Measurements from ENCODE around the gene LYL1.

The LYL1 gene

DNA sequence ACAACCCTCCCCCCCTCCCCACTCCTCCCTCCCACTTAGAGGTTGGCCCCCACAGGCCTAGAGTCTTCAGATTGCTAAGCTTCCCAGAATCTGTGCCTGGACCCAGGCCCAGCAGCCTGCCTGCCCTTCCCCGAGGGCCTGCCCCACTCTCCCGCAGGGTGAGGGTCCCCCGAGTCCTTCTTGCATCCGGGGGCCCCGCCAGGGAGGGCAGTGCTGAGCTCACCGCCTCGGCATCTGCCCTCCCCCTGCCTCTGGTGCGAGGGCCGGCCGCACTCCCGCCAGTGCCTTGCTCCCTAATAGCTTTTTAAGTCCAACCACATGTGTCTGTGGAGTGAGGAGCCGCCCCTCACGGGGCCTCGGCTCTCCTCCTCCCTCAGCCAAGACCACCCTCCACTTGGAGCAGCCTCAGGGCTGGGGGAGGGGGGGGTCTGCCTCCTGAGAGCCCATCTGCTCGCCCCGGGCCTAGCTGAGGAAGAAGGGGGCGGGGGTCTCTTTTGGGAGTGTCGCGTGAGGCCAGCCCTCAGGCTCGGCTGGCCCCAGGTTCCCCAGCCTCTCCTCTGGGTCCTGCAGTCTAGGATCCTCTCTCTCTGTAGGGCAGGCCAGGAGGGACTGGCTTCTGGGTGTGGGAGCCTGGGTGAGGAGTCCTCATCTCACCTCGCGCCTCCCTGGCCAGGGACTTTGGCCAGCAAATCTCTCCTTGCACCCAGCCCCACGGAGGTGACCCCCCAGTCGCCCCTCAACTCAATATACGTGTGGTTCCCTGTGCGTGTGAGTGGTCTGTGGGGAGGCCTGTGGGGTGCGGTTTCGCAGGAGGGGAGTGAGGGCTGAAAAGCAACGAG is 47.2 kb downstream of the LYL1 start:
- no peak for DNase-seq (ENCODE audit: low read depth)

DNA sequence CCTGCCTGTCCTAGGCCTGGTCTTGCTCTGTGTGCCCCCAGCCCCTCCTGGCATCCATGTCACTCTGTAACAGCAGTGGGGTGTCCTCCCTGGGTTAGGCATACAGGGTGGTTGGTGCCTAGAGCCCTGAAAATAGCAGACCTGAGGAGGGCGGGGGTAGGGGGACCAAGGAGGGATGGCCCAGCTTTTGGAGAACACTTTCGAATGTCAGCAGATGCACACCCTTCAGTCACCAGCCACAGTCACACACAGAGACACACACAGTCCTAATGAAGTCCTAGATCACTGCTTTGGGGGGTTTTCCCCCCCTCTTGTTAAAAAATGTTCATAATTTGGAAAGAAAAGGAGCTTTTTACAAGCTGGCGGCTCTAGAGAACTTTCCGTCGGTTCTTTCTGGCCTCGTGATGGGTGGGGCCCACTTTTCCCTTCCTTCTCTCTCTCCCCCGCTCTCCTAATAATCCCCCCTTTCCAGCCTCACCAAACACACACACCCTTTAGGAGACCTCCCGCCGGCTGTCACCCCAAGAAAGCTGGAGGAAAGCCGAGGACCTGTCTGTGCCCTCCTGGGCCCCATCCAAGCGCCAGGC is 47.9 kb downstream of the LYL1 start:
- no peak for DNase-seq (ENCODE audit: low read depth)

DNA sequence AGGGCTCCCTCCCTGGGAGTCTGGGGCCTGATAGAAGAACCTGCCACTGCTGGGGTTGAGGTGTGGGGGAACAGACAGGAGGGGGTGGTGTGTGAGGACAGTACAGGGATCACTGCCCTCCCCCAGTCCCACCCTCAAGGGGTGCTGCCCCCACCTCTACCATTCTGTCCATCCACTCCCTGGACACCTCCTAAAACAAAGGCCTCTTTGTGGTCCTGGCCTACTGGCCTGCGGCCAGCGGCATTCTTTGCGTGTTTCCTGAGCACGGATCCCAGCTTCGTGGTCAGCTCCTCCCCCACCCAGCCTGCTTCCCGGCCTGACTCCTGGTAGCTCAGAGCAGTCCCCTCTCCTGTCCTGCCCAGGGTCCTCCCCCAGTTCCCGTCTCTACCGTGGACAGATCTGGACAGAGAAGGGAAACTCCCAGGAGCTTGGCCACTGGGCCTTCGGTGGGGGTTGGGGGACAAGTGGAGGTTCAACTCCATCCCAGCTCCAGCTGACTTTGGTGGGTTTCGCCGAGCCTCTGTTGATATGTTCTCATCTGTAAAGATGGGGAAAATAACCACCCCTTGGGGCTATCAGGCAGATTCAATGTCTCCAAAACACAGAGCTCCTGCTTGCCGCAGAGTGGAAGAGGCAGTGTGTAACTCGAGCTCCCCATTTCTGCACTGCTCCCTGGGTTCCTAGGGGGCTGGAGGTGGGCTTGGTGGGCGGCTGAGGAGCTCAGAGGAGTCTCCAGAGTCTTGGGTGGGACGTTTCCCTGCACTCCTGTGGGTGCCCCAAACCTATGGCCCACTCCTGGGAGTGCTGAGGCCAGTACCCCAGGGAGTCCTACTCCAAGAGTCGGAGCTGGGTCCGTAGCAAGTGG is 48.7 kb downstream of the LYL1 start:
- DNase-seq (ENCODE audit: low read depth), result no peak

- DNase-seq (ENCODE audit: low read depth), result no peak
Observed at GRCh38 chr19:13053238-13053637, 49.4 kb downstream of the LYL1 start.

GRCh38 chr19:13052447-13053175 is 50.0 kb downstream of the LYL1 start:
- no peak for DNase-seq (ENCODE audit: low read depth)

- peak; percentile 18 for DNase-seq (ENCODE audit: low read depth)
Observed at GRCh38 chr19:13051557-13052165, 51.0 kb downstream of the LYL1 start.

- no peak for DNase-seq (ENCODE audit: low read depth)
Observed at GRCh38 chr19:13050274-13050673, 52.4 kb downstream of the LYL1 start.
